HEK293 (cell line): ENCODE measurements around the gene HSD17B8.

Experiments used
- GFI1B ChIP-seq: fragments of 450-650 bp; formaldehyde crosslinking; IDR thresholded peaks from 2 replicates; pipeline ENCODE4 v1.5.1; 2016; ENCODE audit warnings: missing biosample characterization, missing genetic modification characterization
- KLF8 ChIP-seq: fragments of 450-650 bp; formaldehyde crosslinking; IDR thresholded peaks from 2 replicates; pipeline ENCODE4 v1.5.1; 2016; ENCODE audit warnings: missing biosample characterization, missing genetic modification characterization
- KLF9 ChIP-seq: fragments of 450-650 bp; formaldehyde crosslinking; IDR thresholded peaks from 2 replicates; pipeline ENCODE4 v1.5.1; 2016; ENCODE audit warnings: missing biosample characterization, missing genetic modification characterization, low read depth
- MEIS1 ChIP-seq: sonication (generic); formaldehyde crosslinking; IDR thresholded peaks from 2 replicates; pipeline ENCODE4 v1.8.1; 2022; ENCODE audit warnings: missing genetic modification reagents, mild to moderate bottlenecking, borderline replicate concordance
- OSR2 ChIP-seq: fragments of 450-650 bp; formaldehyde crosslinking; IDR thresholded peaks from 2 replicates; pipeline ENCODE4 v1.5.1; 2016; ENCODE audit warnings: missing biosample characterization, missing genetic modification characterization
- ZBTB17 ChIP-seq: fragments of 450-650 bp; formaldehyde crosslinking; IDR thresholded peaks from 2 replicates; pipeline ENCODE4 v1.5.1; 2016; ENCODE audit warnings: missing biosample characterization, missing genetic modification characterization
- ZBTB20 ChIP-seq: fragments of 450-650 bp; formaldehyde crosslinking; IDR thresholded peaks from 2 replicates; pipeline ENCODE4 v1.5.1; 2016; ENCODE audit warnings: missing biosample characterization, missing genetic modification characterization
- ZNF140 ChIP-seq: fragments of 450-650 bp; formaldehyde crosslinking; IDR thresholded peaks from 2 replicates; pipeline ENCODE4 v1.5.1; 2016; ENCODE audit warnings: missing biosample characterization, missing genetic modification characterization
- ZNF404 ChIP-seq: fragments of 450-650 bp; formaldehyde crosslinking; IDR thresholded peaks from 2 replicates; pipeline ENCODE4 v1.5.1; 2017; ENCODE audit warnings: missing biosample characterization, missing genetic modification characterization
- ZNF416 ChIP-seq: fragments of 450-650 bp; formaldehyde crosslinking; IDR thresholded peaks from 2 replicates; pipeline ENCODE4 v1.5.1; 2016; ENCODE audit warnings: missing biosample characterization, missing genetic modification characterization
- ZNF544 ChIP-seq: fragments of 450-650 bp; formaldehyde crosslinking; IDR thresholded peaks from 2 replicates; pipeline ENCODE4 v1.5.0; 2017; ENCODE audit warnings: missing biosample characterization, missing genetic modification characterization
- ZNF624 ChIP-seq: fragments of 450-650 bp; formaldehyde crosslinking; IDR thresholded peaks from 2 replicates; pipeline ENCODE4 v1.5.1; 2017; ENCODE audit warnings: missing biosample characterization, missing genetic modification characterization
- ZNF629 ChIP-seq: fragments of 450-650 bp; formaldehyde crosslinking; IDR thresholded peaks from 2 replicates; pipeline ENCODE4 v1.5.1; 2017; ENCODE audit warnings: missing biosample characterization, missing genetic modification characterization
- ZNF792 ChIP-seq: fragments of 450-650 bp; formaldehyde crosslinking; IDR thresholded peaks from 2 replicates; pipeline ENCODE4 v1.5.1; 2016; ENCODE audit warnings: missing biosample characterization, missing genetic modification characterization
- ZNF830 ChIP-seq: fragments of 450-650 bp; IDR thresholded peaks from 2 replicates; pipeline ENCODE4 v1.5.0; 2018; ENCODE audit warnings: missing biosample characterization, missing genetic modification characterization, low read depth, mild to moderate bottlenecking, moderate library complexity
- ZNF837 ChIP-seq: fragments of 450-650 bp; formaldehyde crosslinking; IDR thresholded peaks from 2 replicates; pipeline ENCODE4 v1.5.1; 2016; ENCODE audit warnings: missing biosample characterization, missing genetic modification characterization
- TF ChIP-seq, protein P1 (sequence below): fragments of 450-650 bp; formaldehyde crosslinking; conservative IDR thresholded peaks from 2 replicates; pipeline ENCODE4 v1.5.1; 2016; ENCODE audit warnings: low read depth, missing biosample characterization, missing genetic modification characterization
- TF ChIP-seq, protein P2 (sequence below): fragments of 450-650 bp; formaldehyde crosslinking; IDR thresholded peaks from 2 replicates; pipeline ENCODE4 v1.5.0; 2017; ENCODE audit warnings: missing biosample characterization, missing genetic modification characterization, borderline replicate concordance
- TF ChIP-seq, protein P3 (sequence below): fragments of 450-650 bp; formaldehyde crosslinking; IDR thresholded peaks from 2 replicates; pipeline ENCODE4 v1.5.1; 2016; ENCODE audit warnings: missing biosample characterization, missing genetic modification characterization
- TF ChIP-seq, protein P4 (sequence below): fragments of 450-650 bp; IDR thresholded peaks from 2 replicates; pipeline ENCODE4 v1.5.1; 2018; ENCODE audit warnings: missing biosample characterization, missing genetic modification characterization
- TF ChIP-seq, protein P5 (sequence below): fragments of 450-650 bp; formaldehyde crosslinking; IDR thresholded peaks from 2 replicates; pipeline ENCODE4 v1.5.1; 2016; ENCODE audit warnings: missing biosample characterization, missing genetic modification characterization, low read depth
- TF ChIP-seq, protein P6 (sequence below): fragments of 450-650 bp; formaldehyde crosslinking; IDR thresholded peaks from 2 replicates; pipeline ENCODE4 v1.5.1; 2016; ENCODE audit warnings: missing biosample characterization, missing genetic modification characterization

The HSD17B8 gene

DNA sequence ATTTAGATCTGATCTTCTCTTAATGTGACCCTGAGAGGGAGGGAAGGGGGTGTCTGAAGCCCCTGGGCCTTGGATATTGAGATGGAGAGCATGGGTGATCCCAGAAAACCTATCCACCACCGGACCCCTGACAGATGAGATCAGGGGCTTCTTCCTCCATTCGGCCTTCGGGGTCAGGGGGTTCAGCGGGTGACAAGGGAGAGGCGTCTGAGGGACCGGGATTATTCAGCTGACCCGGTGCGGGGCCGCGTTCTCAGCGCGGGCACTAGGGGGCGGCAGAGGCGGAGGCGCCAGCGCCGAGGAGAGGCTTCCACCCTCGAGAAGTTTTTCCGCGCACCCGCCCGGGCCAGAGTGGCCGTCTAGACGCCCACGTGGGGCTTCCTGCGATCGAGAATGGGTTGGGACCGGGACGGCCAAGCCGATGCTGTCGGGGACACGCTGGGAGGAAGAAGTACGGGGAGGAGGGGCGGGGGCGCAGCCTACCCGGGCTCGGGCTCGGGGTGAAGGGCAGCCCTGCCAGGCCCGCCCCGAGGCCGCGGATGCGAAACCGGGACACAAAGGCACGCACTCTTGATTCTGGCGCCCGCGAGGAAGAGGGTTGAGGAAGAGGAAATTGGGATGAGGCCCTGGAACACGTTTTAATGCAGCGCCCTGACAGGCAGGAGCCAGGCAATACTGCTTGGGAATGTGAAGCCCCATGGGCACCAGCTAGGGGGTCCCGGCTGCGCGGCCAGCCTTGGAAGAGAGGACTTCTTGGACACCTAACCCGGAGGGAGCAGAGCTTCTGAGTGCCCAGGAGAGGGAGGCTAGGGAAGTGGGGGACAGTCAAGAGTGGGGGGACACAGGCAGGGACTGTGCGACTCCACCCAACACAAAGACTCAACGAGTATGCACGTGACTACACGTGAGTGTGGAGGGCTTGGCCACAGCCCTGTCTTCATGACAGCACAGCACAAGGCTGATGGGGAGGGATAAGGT is 42.8 kb upstream of the HSD17B8 start (continued):
- TF ChIP-seq, protein P1, sequence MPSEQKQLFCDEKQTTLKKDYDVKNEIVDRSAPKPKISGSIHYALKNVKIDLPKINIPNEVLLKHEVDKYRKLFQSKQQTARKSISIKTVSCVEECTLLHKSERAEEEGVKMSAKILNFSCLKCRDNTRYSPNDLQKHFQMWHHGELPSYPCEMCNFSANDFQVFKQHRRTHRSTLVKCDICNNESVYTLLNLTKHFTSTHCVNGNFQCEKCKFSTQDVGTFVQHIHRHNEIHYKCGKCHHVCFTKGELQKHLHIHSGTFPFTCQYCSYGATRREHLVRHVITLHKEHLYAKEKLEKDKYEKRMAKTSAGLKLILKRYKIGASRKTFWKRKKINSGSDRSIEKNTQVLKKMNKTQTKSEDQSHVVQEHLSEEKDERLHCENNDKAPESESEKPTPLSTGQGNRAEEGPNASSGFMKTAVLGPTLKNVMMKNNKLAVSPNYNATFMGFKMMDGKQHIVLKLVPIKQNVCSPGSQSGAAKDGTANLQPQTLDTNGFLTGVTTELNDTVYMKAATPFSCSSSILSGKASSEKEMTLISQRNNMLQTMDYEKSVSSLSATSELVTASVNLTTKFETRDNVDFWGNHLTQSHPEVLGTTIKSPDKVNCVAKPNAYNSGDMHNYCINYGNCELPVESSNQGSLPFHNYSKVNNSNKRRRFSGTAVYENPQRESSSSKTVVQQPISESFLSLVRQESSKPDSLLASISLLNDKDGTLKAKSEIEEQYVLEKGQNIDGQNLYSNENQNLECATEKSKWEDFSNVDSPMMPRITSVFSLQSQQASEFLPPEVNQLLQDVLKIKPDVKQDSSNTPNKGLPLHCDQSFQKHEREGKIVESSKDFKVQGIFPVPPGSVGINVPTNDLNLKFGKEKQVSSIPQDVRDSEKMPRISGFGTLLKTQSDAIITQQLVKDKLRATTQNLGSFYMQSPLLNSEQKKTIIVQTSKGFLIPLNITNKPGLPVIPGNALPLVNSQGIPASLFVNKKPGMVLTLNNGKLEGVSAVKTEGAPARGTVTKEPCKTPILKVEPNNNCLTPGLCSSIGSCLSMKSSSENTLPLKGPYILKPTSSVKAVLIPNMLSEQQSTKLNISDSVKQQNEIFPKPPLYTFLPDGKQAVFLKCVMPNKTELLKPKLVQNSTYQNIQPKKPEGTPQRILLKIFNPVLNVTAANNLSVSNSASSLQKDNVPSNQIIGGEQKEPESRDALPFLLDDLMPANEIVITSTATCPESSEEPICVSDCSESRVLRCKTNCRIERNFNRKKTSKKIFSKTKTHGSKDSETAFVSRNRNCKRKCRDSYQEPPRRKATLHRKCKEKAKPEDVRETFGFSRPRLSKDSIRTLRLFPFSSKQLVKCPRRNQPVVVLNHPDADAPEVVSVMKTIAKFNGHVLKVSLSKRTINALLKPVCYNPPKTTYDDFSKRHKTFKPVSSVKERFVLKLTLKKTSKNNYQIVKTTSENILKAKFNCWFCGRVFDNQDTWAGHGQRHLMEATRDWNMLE (tag by site-specific recombination) = 0 out of 2 replicates have a peak, but pooled peaks have one; percentile 9
- TF ChIP-seq ZBTB17 (tag by site-specific recombination) = 0 out of 2 replicates have a peak, but pooled peaks have one; percentile 20
- peak; percentile 51; the same call in 1 of the 2 replicates for TF ChIP-seq KLF8 (tag by site-specific recombination)
- TF ChIP-seq MEIS1 (CRISPR knock-in tag) = no peak
- TF ChIP-seq, protein P2, sequence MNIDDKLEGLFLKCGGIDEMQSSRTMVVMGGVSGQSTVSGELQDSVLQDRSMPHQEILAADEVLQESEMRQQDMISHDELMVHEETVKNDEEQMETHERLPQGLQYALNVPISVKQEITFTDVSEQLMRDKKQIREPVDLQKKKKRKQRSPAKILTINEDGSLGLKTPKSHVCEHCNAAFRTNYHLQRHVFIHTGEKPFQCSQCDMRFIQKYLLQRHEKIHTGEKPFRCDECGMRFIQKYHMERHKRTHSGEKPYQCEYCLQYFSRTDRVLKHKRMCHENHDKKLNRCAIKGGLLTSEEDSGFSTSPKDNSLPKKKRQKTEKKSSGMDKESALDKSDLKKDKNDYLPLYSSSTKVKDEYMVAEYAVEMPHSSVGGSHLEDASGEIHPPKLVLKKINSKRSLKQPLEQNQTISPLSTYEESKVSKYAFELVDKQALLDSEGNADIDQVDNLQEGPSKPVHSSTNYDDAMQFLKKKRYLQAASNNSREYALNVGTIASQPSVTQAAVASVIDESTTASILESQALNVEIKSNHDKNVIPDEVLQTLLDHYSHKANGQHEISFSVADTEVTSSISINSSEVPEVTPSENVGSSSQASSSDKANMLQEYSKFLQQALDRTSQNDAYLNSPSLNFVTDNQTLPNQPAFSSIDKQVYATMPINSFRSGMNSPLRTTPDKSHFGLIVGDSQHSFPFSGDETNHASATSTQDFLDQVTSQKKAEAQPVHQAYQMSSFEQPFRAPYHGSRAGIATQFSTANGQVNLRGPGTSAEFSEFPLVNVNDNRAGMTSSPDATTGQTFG (tag by site-specific recombination) = no peak
- no peak for TF ChIP-seq ZNF404
- no peak for TF ChIP-seq ZNF837 (tag by site-specific recombination)
- no peak for TF ChIP-seq GFI1B (tag by site-specific recombination)
- TF ChIP-seq, protein P3, sequence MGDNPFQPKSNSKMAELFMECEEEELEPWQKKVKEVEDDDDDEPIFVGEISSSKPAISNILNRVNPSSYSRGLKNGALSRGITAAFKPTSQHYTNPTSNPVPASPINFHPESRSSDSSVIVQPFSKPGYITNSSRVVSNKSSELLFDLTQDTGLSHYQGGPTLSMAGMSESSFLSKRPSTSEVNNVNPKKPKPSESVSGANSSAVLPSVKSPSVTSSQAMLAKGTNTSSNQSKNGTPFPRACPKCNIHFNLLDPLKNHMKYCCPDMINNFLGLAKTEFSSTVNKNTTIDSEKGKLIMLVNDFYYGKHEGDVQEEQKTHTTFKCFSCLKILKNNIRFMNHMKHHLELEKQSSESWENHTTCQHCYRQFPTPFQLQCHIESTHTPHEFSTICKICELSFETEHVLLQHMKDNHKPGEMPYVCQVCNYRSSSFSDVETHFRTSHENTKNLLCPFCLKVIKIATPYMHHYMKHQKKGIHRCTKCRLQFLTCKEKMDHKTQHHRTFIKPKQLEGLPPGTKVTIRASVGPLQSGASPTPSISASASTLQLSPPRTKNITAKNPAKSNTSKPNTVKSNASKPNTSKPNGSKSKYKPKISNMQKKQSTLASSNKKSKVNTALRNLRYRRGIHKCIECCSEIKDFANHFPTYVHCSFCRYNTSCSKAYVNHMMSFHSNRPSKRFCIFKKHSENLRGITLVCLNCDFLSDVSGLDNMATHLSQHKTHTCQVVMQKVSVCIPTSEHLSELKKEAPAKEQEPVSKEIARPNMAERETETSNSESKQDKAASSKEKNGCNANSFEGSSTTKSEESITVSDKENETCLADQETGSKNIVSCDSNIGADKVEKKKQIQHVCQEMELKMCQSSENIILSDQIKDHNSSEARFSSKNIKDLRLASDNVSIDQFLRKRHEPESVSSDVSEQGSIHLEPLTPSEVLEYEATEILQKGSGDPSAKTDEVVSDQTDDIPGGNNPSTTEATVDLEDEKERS (tag by site-specific recombination) = no peak
- no peak; the same call in 1 of the 2 replicates for TF ChIP-seq KLF9 (tag by site-specific recombination)
- no peak for TF ChIP-seq ZNF830 (tag by site-specific recombination)
- no peak for TF ChIP-seq ZNF544 (tag by site-specific recombination)
- TF ChIP-seq, protein P4, sequence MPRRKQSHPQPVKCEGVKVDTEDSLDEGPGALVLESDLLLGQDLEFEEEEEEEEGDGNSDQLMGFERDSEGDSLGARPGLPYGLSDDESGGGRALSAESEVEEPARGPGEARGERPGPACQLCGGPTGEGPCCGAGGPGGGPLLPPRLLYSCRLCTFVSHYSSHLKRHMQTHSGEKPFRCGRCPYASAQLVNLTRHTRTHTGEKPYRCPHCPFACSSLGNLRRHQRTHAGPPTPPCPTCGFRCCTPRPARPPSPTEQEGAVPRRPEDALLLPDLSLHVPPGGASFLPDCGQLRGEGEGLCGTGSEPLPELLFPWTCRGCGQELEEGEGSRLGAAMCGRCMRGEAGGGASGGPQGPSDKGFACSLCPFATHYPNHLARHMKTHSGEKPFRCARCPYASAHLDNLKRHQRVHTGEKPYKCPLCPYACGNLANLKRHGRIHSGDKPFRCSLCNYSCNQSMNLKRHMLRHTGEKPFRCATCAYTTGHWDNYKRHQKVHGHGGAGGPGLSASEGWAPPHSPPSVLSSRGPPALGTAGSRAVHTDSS = no peak
- TF ChIP-seq, protein P5, sequence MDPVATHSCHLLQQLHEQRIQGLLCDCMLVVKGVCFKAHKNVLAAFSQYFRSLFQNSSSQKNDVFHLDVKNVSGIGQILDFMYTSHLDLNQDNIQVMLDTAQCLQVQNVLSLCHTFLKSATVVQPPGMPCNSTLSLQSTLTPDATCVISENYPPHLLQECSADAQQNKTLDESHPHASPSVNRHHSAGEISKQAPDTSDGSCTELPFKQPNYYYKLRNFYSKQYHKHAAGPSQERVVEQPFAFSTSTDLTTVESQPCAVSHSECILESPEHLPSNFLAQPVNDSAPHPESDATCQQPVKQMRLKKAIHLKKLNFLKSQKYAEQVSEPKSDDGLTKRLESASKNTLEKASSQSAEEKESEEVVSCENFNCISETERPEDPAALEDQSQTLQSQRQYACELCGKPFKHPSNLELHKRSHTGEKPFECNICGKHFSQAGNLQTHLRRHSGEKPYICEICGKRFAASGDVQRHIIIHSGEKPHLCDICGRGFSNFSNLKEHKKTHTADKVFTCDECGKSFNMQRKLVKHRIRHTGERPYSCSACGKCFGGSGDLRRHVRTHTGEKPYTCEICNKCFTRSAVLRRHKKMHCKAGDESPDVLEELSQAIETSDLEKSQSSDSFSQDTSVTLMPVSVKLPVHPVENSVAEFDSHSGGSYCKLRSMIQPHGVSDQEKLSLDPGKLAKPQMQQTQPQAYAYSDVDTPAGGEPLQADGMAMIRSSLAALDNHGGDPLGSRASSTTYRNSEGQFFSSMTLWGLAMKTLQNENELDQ (tag by site-specific recombination) = no peak
- no peak for TF ChIP-seq ZNF140 (tag by site-specific recombination)
- TF ChIP-seq ZNF624 (tag by site-specific recombination) = no peak
- no peak for TF ChIP-seq ZNF416 (tag by site-specific recombination)
- TF ChIP-seq, protein P6, sequence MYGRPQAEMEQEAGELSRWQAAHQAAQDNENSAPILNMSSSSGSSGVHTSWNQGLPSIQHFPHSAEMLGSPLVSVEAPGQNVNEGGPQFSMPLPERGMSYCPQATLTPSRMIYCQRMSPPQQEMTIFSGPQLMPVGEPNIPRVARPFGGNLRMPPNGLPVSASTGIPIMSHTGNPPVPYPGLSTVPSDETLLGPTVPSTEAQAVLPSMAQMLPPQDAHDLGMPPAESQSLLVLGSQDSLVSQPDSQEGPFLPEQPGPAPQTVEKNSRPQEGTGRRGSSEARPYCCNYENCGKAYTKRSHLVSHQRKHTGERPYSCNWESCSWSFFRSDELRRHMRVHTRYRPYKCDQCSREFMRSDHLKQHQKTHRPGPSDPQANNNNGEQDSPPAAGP = no peak
- no peak for TF ChIP-seq ZNF629
- no peak for TF ChIP-seq OSR2 (tag by site-specific recombination)
- peak; percentile 46; the same call in 1 of the 2 replicates for TF ChIP-seq ZBTB20 (tag by site-specific recombination)
- no peak for TF ChIP-seq ZNF792 (tag by site-specific recombination)
